Heart left ventricle (tissue), 16 donors: Measurements from ENCODE around the gene BBS1. TPM values are rescaled to one million over a fixed set of nuclear protein-coding genes. Genes with fewer than 3 reads are reported as not detected.

Experiments
- ATAC-seq, 4 donors: fragments of 200-7000 bp; cut with Tn5 transposase; one replicate each; pipeline ENCODE4 v1.9.1; 2020 to 2022; ENCODE audit warnings: moderate library complexity in 4 of 4, mild to moderate bottlenecking in 3 of 4, moderate number of reproducible peaks in 1 of 4
- DNase-seq, 5 donors: peaks; one replicate each; pipeline ENCODE4 v3.0.0-alpha.2; 2020
- H3K27ac ChIP-seq, 12 donors: fragments of 200-600 bp; sonication (generic) in 4 of 12; one replicate each; pipeline versions ENCODE4 v1.5.0 to v1.8.0; 2016 to 2022; ENCODE audit warnings: mild to moderate bottlenecking in 2 of 12
- H3K27me3 ChIP-seq, 9 donors: fragments of 200-600 bp; sonication (generic) in 2 of 9; one replicate each; pipeline versions ENCODE4 v1.5.1 to v1.8.0; 2016 to 2022; ENCODE audit warnings: mild to moderate bottlenecking in 3 of 9
- H3K36me3 ChIP-seq, 9 donors: fragments of 200-600 bp; sonication (generic) in 2 of 9; one replicate each; pipeline versions ENCODE4 v1.5.0 to v1.8.0; 2018 to 2022; ENCODE audit warnings: mild to moderate bottlenecking in 2 of 9
- H3K4me1 ChIP-seq, 12 donors: fragments of 200-600 bp; sonication (generic) in 4 of 12; one replicate each; pipeline versions ENCODE4 v1.5.0 to v1.8.0; 2016 to 2022; ENCODE audit warnings: mild to moderate bottlenecking in 3 of 12
- H3K4me3 ChIP-seq, 12 donors: fragments of 200-600 bp; sonication (generic) in 4 of 12; one replicate each; pipeline versions ENCODE4 v1.5.0 to v1.8.0; 2017 to 2022; ENCODE audit warnings: mild to moderate bottlenecking in 9 of 12, moderate library complexity in 4 of 12
- H3K9me3 ChIP-seq, 12 donors: fragments of 200-600 bp; sonication (generic) in 4 of 12; one replicate each; pipeline versions ENCODE4 v1.5.0 to v1.8.0; 2016 to 2022; ENCODE audit warnings: mild to moderate bottlenecking in 1 of 12
- CTCF ChIP-seq, 12 donors: fragments of 200-600 bp; sonication (generic) in 4 of 12; IDR thresholded peaks; one replicate each; pipeline versions ENCODE4 v1.5.0 to v1.8.0; 2018 to 2022; ENCODE audit warnings: antibody characterized with exemption in 12 of 12, mild to moderate bottlenecking in 5 of 12
- POLR2A ChIP-seq, 2 donors: fragments of 450-650 bp; IDR thresholded peaks; one replicate each; pipeline ENCODE4 v1.6.1; 2017; ENCODE audit warnings: antibody characterized with exemption in 2 of 2, mild to moderate bottlenecking in 2 of 2, moderate library complexity in 2 of 2
- WGBS, 4 donors: extraction: QIAGEN DNeasy Blood & Tissue Kit in 2 of 4; methylation state at CpG; one replicate each; pipeline versions ENCODE4 v1.1.5 to v1.1.7; 2013 to 2018; 5-methylcytosine and 5-hydroxymethylcytosine counted together
- intact Hi-C, 10 donors: fragments of 100-400 bp; cut with DNase I; formaldehyde crosslinking; loops; one replicate each; pipeline versions ENCODE4 v1.11.1 to v1.14.2; 2022
- polyA plus RNA-seq, 2 donors: library from polyadenylated mRNA; stranded (reverse); fragments of 200-250 nt; gene quantifications; one replicate each; pipeline ENCODE4 v1.2.3, GENCODE V29; 2013
- total RNA-seq, 9 donors: library from RNA; depleted of rRNA in 2 of 9; stranded (reverse); fragments of >200 nt in 2 of 9; fragmentation: NEBNext Ultra II Directional in 3 of 9; extraction: Animal tissue kit (Norgen Biotek cat#: 25700) in 3 of 9; gene quantifications; one replicate each; pipeline versions ENCODE4 v1.1.0 to v1.2.4, GENCODE V29; 2016 to 2023
- donor health status: ischemic (EF 13 %, LVEDD 7.1; RV severe dilation, severe dysfunction).
- donor health status: healthy with polysubstance abuse.
- donor health status: DM: no; HTN: yes; CAD: no.
- donor health status: DM: no; HTN: no; CAD: no.
- donor health status: ischemic (EF 25% LVEDD 6.9; RV normal size, moderate dysfunction).
- donor health status: ischemic (EF 25% LVEDD 5.7; RV mildly dilated, moderate dysfunction).
- donor health status: healthy.
- donor health status: DM: yes; HTN: yes; CAD: no.
- donor health status: ischemic (EF 35%, LVEDD 5.7; RV mildly dilated, moderate dysfunction).
- donor health status: nonischemic (EF 11% LVEDD 7.7; RV severe dilation, severe dysfunction).
- donor health status: DM: yes; HTN: yes; CAD: no.
- donor health status: PGD.
- donor health status: ischemic (EF 29% LVEDD 5.4; RV normal size, mild dysfunction).
- donor health status: nonischemic (EF 23%, LVEDD 6.1; RV moderate dilation, normal function).

Gene BBS1
- total and polyA plus RNA-seq, 11 donors = 11.0 to 51.8 (median 18.5) TPM

- H3K4me1 ChIP-seq = no peaks in the 10 kb centered on the region
- no peaks in the 10 kb centered on the region for H3K9me3 ChIP-seq
- 93 to 100% (median 96%) methylated on average over 7 to 10 of the region's 10 CpGs for WGBS, 4 donors
- DNase-seq (peak in 1 of 5 donors; percentile 25), ATAC-seq (peak in 1 of 4 donors; percentile 17)
- H3K27ac ChIP-seq = no peak overlapping the region
- H3K4me3 ChIP-seq = no peak overlapping the region
- no peaks in the 10 kb centered on the region for H3K27me3 ChIP-seq
- intact Hi-C loops = loop anchor here in 1 of 10 donors (2.0 kb wide), 1 partner anchor 20 kb away; no protein-coding TSS in a partner anchor
- TF ChIP-seq POLR2A (IDR thresholded peaks at IDR 0.05) = no peak
- TF ChIP-seq CTCF (IDR thresholded peaks at IDR 0.05) = no peak
- H3K36me3 ChIP-seq = peaks cover 0 to 83% (median 27%) of the 10 kb centered on the region in 9 donors
Measured at GRCh38 chr11:66493130-66493529, 17.3 kb upstream of the BBS1 start.

- no peak overlapping the region for H3K27ac ChIP-seq
- H3K9me3 ChIP-seq = no peaks in the 10 kb centered on the region
- intact Hi-C loops = no loop called here
- H3K4me3 ChIP-seq = no peak overlapping the region
- DNase-seq = peak in 1 of 5 donors; percentile 9
- H3K36me3 ChIP-seq = peaks cover 0 to 85% (median 31%) of the 10 kb centered on the region in 9 donors
- no peaks in the 10 kb centered on the region for H3K4me1 ChIP-seq
- no peak for TF ChIP-seq CTCF (IDR thresholded peaks at IDR 0.05)
- TF ChIP-seq POLR2A (IDR thresholded peaks at IDR 0.05) = no peak
- no peak for ATAC-seq
- 87 to 94% (median 93%) methylated on average over 7 of the region's 7 CpGs for WGBS, 4 donors
- H3K27me3 ChIP-seq = no peaks in the 10 kb centered on the region
Measured at GRCh38 chr11:66494458-66494857, 16.0 kb upstream of the BBS1 start.

GRCh38 chr11:66494935-66495334, 15.5 kb upstream of the BBS1 start:
- no peak overlapping the region for H3K4me3 ChIP-seq
- no peaks in the 10 kb centered on the region for H3K9me3 ChIP-seq
- WGBS, 4 donors = 80 to 91% (median 87%) methylated on average over 8 to 14 of the region's 14 CpGs
- peaks cover 0 to 85% (median 32%) of the 10 kb centered on the region in 9 donors for H3K36me3 ChIP-seq
- no peaks in the 10 kb centered on the region for H3K4me1 ChIP-seq
- no peaks in the 10 kb centered on the region for H3K27me3 ChIP-seq
- ATAC-seq (no peak), DNase-seq (peak in 1 of 5 donors; percentile 5)
- intact Hi-C loops = no loop called here
- TF ChIP-seq POLR2A (IDR thresholded peaks at IDR 0.05) (no peak), CTCF (IDR thresholded peaks at IDR 0.05) (no peak)
- H3K27ac ChIP-seq = no peak overlapping the region

- TF ChIP-seq CTCF (IDR thresholded peaks at IDR 0.05) = peak in 1 of 12 donors; percentile 11
- no peak for TF ChIP-seq POLR2A (IDR thresholded peaks at IDR 0.05)
- 87 to 96% (median 92%) methylated on average over 8 to 17 of the region's 17 CpGs for WGBS, 4 donors
- Histone ChIP-seq H3K27me3 (no peaks in the 10 kb centered on the region), H3K4me3 (no peak overlapping the region), H3K9me3 (no peaks in the 10 kb centered on the region), H3K4me1 (no peaks in the 10 kb centered on the region), H3K36me3 (peaks cover 0 to 85% (median 37%) of the 10 kb centered on the region in 9 donors), H3K27ac (no peak overlapping the region)
- ATAC-seq (no peak), DNase-seq (peak in 1 of 5 donors; percentile 14)
- intact Hi-C loops = no loop called here
Measured at GRCh38 chr11:66495401-66495854, 15.0 kb upstream of the BBS1 start.
